Measurements from ENCODE around the gene PROCR. TPM values are rescaled to one million over a fixed set of nuclear protein-coding genes. Genes with fewer than 3 reads are reported as not detected.

Gene PROCR
- total and polyA plus RNA-seq, 7 donors, result 12.4 to 53.5 (median 22.8) TPM

- WGBS, 2 donors, result 93 to 94% methylated on average over 5 of the region's 5 CpGs
- Histone ChIP-seq H3K27me3 (no peaks in the 10 kb centered on the region), H3K4me3 (no peak overlapping the region), H3K36me3 (peaks cover 0 to 27% (median 2%) of the 10 kb centered on the region in 4 donors), H3K9me3 (no peaks in the 10 kb centered on the region), H3K4me1 (no peaks in the 10 kb centered on the region), H3K27ac (no peak overlapping the region)
- no peak for DNase-seq
- intact Hi-C loops (cut with DNase I), result no loop called here
- TF ChIP-seq CTCF (IDR thresholded peaks at IDR 0.05) (no peak), EP300 (IDR thresholded peaks at IDR 0.05) (no peak), POLR2AphosphoS5 (IDR thresholded peaks at IDR 0.05) (no peak)
Measured at GRCh38 chr20:35216541-35216940, 44.7 kb downstream of the PROCR start.

GRCh38 chr20:35223941-35224340 is 52.1 kb downstream of the PROCR start:
- DNase-seq, result no peak
- intact Hi-C loops (cut with DNase I), result no loop called here
- Histone ChIP-seq H3K36me3 (no peaks in the 10 kb centered on the region), H3K9me3 (no peaks in the 10 kb centered on the region), H3K27me3 (no peaks in the 10 kb centered on the region), H3K4me1 (peaks cover 0 to 13% (median 10%) of the 10 kb centered on the region in 4 donors), H3K4me3 (no peak overlapping the region), H3K27ac (no peak overlapping the region)
- TF ChIP-seq POLR2AphosphoS5 (IDR thresholded peaks at IDR 0.05) (no peak), CTCF (IDR thresholded peaks at IDR 0.05) (no peak), EP300 (IDR thresholded peaks at IDR 0.05) (no peak), POLR2A (IDR thresholded peaks at IDR 0.05) (no peak)
- WGBS, 2 donors, result 91 to 95% methylated on average over 5 of the region's 5 CpGs

- no peaks in the 10 kb centered on the region for H3K36me3 ChIP-seq
- H3K4me1 ChIP-seq, result peaks cover 0 to 13% (median 10%) of the 10 kb centered on the region in 4 donors
- H3K4me3 ChIP-seq, result no peak overlapping the region
- WGBS, 2 donors, result 92 to 96% methylated on average over 5 of the region's 5 CpGs
- no peaks in the 10 kb centered on the region for H3K9me3 ChIP-seq
- TF ChIP-seq POLR2AphosphoS5 (IDR thresholded peaks at IDR 0.05) (no peak), CTCF (IDR thresholded peaks at IDR 0.05) (no peak), POLR2A (IDR thresholded peaks at IDR 0.05) (no peak), EP300 (IDR thresholded peaks at IDR 0.05) (no peak)
- intact Hi-C loops (cut with DNase I), result no loop called here
- DNase-seq, result no peak
- no peaks in the 10 kb centered on the region for H3K27me3 ChIP-seq
- no peak overlapping the region for H3K27ac ChIP-seq
Measured at GRCh38 chr20:35224536-35224935, 52.7 kb downstream of the PROCR start.

GRCh38 chr20:35225319-35226125 is 53.6 kb downstream of the PROCR start:
- H3K4me3 ChIP-seq, result no peak overlapping the region
- no peaks in the 10 kb centered on the region for H3K36me3 ChIP-seq
- TF ChIP-seq EP300 (IDR thresholded peaks at IDR 0.05) (no peak), CTCF (IDR thresholded peaks at IDR 0.05) (no peak), POLR2A (IDR thresholded peaks at IDR 0.05) (no peak), POLR2AphosphoS5 (IDR thresholded peaks at IDR 0.05) (no peak)
- H3K9me3 ChIP-seq, result no peaks in the 10 kb centered on the region
- no peak for DNase-seq
- peaks cover 0 to 13% (median 10%) of the 10 kb centered on the region in 4 donors for H3K4me1 ChIP-seq
- no peak overlapping the region for H3K27ac ChIP-seq
- H3K27me3 ChIP-seq, result no peaks in the 10 kb centered on the region
- 44 to 55% methylated on average over 9 of the region's 9 CpGs for WGBS, 2 donors
- intact Hi-C loops (cut with DNase I), result no loop called here

Measured in sigmoid colon (tissue), 7 donors.